ENCODE data around the gene NHS.

DNA sequence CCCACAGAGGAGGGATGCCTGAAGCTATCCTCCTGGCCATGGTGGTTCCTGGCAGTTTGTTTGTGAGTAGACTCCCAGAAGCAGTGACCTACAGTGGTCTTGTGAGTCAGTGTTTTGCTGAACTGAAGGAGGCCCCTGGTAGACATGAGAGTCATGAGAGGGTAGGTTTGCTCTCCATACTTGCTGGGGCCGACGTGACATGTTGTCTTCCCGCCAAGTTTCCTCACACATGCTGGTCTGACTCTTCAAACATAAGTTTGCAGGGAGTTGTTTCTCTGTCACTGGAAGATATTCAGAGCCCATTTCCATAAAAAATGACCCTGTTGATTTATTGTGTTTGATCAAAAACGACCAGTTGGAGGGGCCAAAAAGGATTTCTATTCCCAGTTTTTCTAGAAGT lies 231.2 kb downstream of the NHS start:
- TF ChIP-seq POLR2A (IDR thresholded peaks at IDR 0.05) (no peak), POLR2AphosphoS5 (IDR thresholded peaks at IDR 0.05) (no peak)
- TF ChIP-seq, protein P1, sequence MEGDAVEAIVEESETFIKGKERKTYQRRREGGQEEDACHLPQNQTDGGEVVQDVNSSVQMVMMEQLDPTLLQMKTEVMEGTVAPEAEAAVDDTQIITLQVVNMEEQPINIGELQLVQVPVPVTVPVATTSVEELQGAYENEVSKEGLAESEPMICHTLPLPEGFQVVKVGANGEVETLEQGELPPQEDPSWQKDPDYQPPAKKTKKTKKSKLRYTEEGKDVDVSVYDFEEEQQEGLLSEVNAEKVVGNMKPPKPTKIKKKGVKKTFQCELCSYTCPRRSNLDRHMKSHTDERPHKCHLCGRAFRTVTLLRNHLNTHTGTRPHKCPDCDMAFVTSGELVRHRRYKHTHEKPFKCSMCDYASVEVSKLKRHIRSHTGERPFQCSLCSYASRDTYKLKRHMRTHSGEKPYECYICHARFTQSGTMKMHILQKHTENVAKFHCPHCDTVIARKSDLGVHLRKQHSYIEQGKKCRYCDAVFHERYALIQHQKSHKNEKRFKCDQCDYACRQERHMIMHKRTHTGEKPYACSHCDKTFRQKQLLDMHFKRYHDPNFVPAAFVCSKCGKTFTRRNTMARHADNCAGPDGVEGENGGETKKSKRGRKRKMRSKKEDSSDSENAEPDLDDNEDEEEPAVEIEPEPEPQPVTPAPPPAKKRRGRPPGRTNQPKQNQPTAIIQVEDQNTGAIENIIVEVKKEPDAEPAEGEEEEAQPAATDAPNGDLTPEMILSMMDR (IDR thresholded peaks at IDR 0.05 in 8 of 11, conservative IDR thresholded peaks at IDR 0.05 in 3 of 11), result no peak
